Globus pallidus (tissue), 1 donor: ENCODE results near the gene COCH.
"Not testable (repeated sequence)": the region's sequence is repeated elsewhere in the genome, so short reads cannot be mapped to it uniquely, and the experiment has no call there.

ENCODE experiments used
- DNase-seq: peaks from one replicate; pipeline ENCODE4 v3.0.0-alpha.2; 2015; ENCODE audit warnings: low spot score

Gene COCH

GRCh38 chr14:30925254-30925653, 50.9 kb downstream of the COCH start:
- DNase-seq: no peak

- DNase-seq: no peak
Measured at GRCh38 chr14:30928462-30928861, 54.1 kb downstream of the COCH start.

GRCh38 chr14:30933937-30934336, 59.6 kb downstream of the COCH start:
- DNase-seq: not testable (repeated sequence)

GRCh38 chr14:30935445-30935844, 61.1 kb downstream of the COCH start:
- DNase-seq: no peak

- DNase-seq: no peak
Measured at GRCh38 chr14:30938617-30939016, 64.3 kb downstream of the COCH start.
